ENCODE data around the gene SCARB1. TPM values are rescaled to one million over a fixed set of nuclear protein-coding genes. Genes with fewer than 3 reads are reported as not detected.
A peak's percentile ranks its signal among the peaks of the same experiment; 100 is the strongest.

Gene SCARB1
- total and polyA plus RNA-seq, 2 of the 13 experiments (the other 11 are each of a cell fraction or from before 2014, with no cell fraction given) = 63.4 to 160 TPM

DNA sequence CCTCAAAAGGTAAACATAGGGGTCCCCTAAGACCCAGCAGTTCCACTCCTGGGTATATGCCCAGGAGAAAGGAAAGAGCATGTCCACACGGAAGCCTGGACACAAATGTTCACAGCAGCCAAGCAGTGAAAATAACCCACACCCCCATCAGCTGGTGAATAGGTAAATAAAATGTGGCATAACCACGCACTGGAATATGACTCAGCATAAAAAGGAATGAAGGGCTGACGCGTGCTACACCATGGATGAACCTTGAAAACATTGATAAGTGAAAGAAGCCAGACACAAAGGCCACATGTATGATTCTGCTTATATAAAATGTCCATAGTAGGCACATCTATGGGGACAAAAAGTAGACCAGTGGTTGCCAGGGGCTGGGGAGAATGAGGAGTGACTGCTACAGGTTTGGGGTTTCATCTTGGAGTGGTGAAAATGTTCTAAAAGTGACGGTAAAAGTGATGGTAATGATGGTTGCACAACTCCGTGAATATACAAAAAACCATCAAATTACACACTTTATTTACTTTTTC, 3.8 kb upstream of the SCARB1 start (continued):
- TF ChIP-seq FOXA1 (IDR thresholded peaks at IDR 0.05) (no peak), FOXA1 (CRISPR knock-in tag; IDR thresholded peaks at IDR 0.05) (peak; percentile 38; the same call in 1 of the 2 replicates), MAX (IDR thresholded peaks at IDR 0.05) (no peak), ZNF674 (CRISPR knock-in tag; IDR thresholded peaks at IDR 0.05; ENCODE audit: low read depth) (no peak), ZIK1 (CRISPR knock-in tag; IDR thresholded peaks at IDR 0.05; ENCODE audit: borderline replicate concordance, low read depth) (no peak), SAP130 (CRISPR knock-in tag; IDR thresholded peaks at IDR 0.05; ENCODE audit: low read depth) (peak; percentile 87), ZNF749 (CRISPR knock-in tag; IDR thresholded peaks at IDR 0.05; ENCODE audit: borderline replicate concordance) (no peak)
- TF ChIP-seq, protein P1, sequence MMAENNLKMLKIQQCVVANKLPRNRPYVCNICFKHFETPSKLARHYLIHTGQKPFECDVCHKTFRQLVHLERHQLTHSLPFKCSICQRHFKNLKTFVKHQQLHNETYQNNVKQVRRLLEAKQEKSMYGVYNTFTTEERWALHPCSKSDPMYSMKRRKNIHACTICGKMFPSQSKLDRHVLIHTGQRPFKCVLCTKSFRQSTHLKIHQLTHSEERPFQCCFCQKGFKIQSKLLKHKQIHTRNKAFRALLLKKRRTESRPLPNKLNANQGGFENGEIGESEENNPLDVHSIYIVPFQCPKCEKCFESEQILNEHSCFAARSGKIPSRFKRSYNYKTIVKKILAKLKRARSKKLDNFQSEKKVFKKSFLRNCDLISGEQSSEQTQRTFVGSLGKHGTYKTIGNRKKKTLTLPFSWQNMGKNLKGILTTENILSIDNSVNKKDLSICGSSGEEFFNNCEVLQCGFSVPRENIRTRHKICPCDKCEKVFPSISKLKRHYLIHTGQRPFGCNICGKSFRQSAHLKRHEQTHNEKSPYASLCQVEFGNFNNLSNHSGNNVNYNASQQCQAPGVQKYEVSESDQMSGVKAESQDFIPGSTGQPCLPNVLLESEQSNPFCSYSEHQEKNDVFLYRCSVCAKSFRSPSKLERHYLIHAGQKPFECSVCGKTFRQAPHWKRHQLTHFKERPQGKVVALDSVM (CRISPR knock-in tag; IDR thresholded peaks at IDR 0.05) = no peak
- TF ChIP-seq, protein P2, sequence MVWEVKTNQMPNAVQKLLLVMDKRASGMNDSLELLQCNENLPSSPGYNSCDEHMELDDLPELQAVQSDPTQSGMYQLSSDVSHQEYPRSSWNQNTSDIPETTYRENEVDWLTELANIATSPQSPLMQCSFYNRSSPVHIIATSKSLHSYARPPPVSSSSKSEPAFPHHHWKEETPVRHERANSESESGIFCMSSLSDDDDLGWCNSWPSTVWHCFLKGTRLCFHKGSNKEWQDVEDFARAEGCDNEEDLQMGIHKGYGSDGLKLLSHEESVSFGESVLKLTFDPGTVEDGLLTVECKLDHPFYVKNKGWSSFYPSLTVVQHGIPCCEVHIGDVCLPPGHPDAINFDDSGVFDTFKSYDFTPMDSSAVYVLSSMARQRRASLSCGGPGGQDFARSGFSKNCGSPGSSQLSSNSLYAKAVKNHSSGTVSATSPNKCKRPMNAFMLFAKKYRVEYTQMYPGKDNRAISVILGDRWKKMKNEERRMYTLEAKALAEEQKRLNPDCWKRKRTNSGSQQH (CRISPR knock-in tag; IDR thresholded peaks at IDR 0.05; ENCODE audit: low read depth) = 0 out of 2 replicates have a peak, but pooled peaks have one; percentile 49

GRCh38 chr12:124866883-124867400, 3.3 kb upstream of the SCARB1 start:
- H3K9ac ChIP-seq (ENCODE audit: insufficient read depth, low read depth, low read length) = no peak overlapping the region
- H3K4me3 ChIP-seq (replicated peaks in 1 of 3; ENCODE audit: insufficient read depth in 1 of 3, low read depth in 2 of 3, low read length in 3 of 3) = no peak overlapping the region
- no peaks in the 10 kb centered on the region for H4K20me1 ChIP-seq (ENCODE audit: insufficient read depth, low read length)
- H3K79me2 ChIP-seq (ENCODE audit: insufficient read depth, low read length) = peaks cover 17% of the 10 kb centered on the region
- BruUV-seq (replicated peaks) = no TSS peak
- WGBS (ENCODE audit: low lambda C conversion rate) = 87% methylated on average over 9 of the region's 9 CpGs
- no peaks in the 10 kb centered on the region for H3K9me3 ChIP-seq (ENCODE audit: low read length)
- peaks cover 0 to under 1% of the 10 kb centered on the region in 2 experiments; a peak in 1 of 5 replicates for H3K36me3 ChIP-seq (replicated peaks in 1 of 2; ENCODE audit: control insufficient read depth in 1 of 2, insufficient read depth in 2 of 2, low read length in 2 of 2)
- no peak overlapping the region for H2AFZ ChIP-seq (ENCODE audit: low read length)
- no peaks in the 10 kb centered on the region; a peak in 1 of 5 replicates for H3K27me3 ChIP-seq (ENCODE audit: control insufficient read depth in 1 of 2, insufficient read depth in 2 of 2, low read length in 2 of 2)
- intact Hi-C loops (cut with micrococcal nuclease; ENCODE audit: unreplicated experiment) (no loop called here), in situ Hi-C loops (cut with HindIII; ENCODE audit: extremely low pct_ligation_motif_present, low pct_unique_long_range_greater_than_20kb) (no loop called here)
- H3K27ac ChIP-seq (ENCODE audit: extremely low read length, insufficient read depth, low read length) = no peak overlapping the region
- CTCF ChIA-PET (ENCODE audit: low intra/inter-chr PET ratio, low total read pairs) = no interaction called here
- no peak for TF ChIP-seq ZFP90 (CRISPR knock-in tag; IDR thresholded peaks at IDR 0.05; ENCODE audit: borderline replicate concordance)
- TF ChIP-seq, protein P3, sequence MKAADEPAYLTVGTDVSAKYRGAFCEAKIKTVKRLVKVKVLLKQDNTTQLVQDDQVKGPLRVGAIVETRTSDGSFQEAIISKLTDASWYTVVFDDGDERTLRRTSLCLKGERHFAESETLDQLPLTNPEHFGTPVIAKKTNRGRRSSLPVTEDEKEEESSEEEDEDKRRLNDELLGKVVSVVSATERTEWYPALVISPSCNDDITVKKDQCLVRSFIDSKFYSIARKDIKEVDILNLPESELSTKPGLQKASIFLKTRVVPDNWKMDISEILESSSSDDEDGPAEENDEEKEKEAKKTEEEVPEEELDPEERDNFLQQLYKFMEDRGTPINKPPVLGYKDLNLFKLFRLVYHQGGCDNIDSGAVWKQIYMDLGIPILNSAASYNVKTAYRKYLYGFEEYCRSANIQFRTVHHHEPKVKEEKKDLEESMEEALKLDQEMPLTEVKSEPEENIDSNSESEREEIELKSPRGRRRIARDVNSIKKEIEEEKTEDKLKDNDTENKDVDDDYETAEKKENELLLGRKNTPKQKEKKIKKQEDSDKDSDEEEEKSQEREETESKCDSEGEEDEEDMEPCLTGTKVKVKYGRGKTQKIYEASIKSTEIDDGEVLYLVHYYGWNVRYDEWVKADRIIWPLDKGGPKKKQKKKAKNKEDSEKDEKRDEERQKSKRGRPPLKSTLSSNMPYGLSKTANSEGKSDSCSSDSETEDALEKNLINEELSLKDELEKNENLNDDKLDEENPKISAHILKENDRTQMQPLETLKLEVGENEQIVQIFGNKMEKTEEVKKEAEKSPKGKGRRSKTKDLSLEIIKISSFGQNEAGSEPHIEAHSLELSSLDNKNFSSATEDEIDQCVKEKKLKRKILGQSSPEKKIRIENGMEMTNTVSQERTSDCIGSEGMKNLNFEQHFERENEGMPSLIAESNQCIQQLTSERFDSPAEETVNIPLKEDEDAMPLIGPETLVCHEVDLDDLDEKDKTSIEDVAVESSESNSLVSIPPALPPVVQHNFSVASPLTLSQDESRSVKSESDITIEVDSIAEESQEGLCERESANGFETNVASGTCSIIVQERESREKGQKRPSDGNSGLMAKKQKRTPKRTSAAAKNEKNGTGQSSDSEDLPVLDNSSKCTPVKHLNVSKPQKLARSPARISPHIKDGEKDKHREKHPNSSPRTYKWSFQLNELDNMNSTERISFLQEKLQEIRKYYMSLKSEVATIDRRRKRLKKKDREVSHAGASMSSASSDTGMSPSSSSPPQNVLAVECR (CRISPR knock-in tag; IDR thresholded peaks at IDR 0.05; ENCODE audit: borderline replicate concordance) = 0 out of 2 replicates have a peak, but pooled peaks have one; percentile 8
- H3K4me2 ChIP-seq (ENCODE audit: low read depth, low read length) = no peak overlapping the region
- FAIRE-seq (no peak), ATAC-seq (no peak), DNase-seq (ENCODE audit: low spot score) (no peak)
- H3K4me1 ChIP-seq (ENCODE audit: insufficient read depth, low read length) = peaks cover 76% of the 10 kb centered on the region
- POLR2A ChIA-PET = no interaction called here
